ENCODE results near the gene CFAP299.

DNA sequence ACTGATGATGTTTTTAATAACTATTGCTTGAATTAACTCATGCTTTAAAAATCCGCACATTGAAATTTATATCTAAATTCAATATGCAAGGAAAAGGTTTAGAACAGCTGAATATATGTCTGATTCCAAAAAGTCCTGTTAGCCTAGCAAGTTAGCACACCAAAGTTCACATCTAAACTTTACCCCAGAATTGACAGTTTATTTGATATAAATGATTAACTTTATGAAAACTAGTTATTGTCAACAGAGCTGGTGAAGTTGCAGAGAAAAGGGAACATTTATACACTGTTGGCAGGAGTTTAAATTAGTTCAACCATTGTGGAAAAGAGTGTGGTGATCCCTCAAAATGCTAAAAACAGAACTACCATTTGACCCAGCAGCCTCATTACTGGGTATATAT is 574.4 kb downstream of the CFAP299 start:
- TF ChIP-seq ZNF562 (CRISPR knock-in tag; IDR thresholded peaks at IDR 0.05; ENCODE audit: borderline replicate concordance) (no peak), SMARCE1 (IDR thresholded peaks at IDR 0.05; ENCODE audit: borderline replicate concordance) (no peak), ZNF530 (CRISPR knock-in tag; IDR thresholded peaks at IDR 0.05; ENCODE audit: low read depth) (no peak), JUNB (CRISPR knock-in tag; IDR thresholded peaks at IDR 0.05; ENCODE audit: borderline replicate concordance) (no peak), RELA (CRISPR knock-in tag; IDR thresholded peaks at IDR 0.05) (no peak)
- TF ChIP-seq, protein P1, sequence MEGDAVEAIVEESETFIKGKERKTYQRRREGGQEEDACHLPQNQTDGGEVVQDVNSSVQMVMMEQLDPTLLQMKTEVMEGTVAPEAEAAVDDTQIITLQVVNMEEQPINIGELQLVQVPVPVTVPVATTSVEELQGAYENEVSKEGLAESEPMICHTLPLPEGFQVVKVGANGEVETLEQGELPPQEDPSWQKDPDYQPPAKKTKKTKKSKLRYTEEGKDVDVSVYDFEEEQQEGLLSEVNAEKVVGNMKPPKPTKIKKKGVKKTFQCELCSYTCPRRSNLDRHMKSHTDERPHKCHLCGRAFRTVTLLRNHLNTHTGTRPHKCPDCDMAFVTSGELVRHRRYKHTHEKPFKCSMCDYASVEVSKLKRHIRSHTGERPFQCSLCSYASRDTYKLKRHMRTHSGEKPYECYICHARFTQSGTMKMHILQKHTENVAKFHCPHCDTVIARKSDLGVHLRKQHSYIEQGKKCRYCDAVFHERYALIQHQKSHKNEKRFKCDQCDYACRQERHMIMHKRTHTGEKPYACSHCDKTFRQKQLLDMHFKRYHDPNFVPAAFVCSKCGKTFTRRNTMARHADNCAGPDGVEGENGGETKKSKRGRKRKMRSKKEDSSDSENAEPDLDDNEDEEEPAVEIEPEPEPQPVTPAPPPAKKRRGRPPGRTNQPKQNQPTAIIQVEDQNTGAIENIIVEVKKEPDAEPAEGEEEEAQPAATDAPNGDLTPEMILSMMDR (CRISPR knock-in tag; IDR thresholded peaks at IDR 0.05), result no peak
- TF ChIP-seq, protein P2, sequence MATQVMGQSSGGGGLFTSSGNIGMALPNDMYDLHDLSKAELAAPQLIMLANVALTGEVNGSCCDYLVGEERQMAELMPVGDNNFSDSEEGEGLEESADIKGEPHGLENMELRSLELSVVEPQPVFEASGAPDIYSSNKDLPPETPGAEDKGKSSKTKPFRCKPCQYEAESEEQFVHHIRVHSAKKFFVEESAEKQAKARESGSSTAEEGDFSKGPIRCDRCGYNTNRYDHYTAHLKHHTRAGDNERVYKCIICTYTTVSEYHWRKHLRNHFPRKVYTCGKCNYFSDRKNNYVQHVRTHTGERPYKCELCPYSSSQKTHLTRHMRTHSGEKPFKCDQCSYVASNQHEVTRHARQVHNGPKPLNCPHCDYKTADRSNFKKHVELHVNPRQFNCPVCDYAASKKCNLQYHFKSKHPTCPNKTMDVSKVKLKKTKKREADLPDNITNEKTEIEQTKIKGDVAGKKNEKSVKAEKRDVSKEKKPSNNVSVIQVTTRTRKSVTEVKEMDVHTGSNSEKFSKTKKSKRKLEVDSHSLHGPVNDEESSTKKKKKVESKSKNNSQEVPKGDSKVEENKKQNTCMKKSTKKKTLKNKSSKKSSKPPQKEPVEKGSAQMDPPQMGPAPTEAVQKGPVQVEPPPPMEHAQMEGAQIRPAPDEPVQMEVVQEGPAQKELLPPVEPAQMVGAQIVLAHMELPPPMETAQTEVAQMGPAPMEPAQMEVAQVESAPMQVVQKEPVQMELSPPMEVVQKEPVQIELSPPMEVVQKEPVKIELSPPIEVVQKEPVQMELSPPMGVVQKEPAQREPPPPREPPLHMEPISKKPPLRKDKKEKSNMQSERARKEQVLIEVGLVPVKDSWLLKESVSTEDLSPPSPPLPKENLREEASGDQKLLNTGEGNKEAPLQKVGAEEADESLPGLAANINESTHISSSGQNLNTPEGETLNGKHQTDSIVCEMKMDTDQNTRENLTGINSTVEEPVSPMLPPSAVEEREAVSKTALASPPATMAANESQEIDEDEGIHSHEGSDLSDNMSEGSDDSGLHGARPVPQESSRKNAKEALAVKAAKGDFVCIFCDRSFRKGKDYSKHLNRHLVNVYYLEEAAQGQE (IDR thresholded peaks at IDR 0.05; ENCODE audit: borderline replicate concordance in 1 of 2, low read depth in 1 of 2, low read length in 2 of 2), result no peak
- TF ChIP-seq, protein P3, sequence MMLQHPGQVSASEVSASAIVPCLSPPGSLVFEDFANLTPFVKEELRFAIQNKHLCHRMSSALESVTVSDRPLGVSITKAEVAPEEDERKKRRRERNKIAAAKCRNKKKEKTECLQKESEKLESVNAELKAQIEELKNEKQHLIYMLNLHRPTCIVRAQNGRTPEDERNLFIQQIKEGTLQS (CRISPR knock-in tag; IDR thresholded peaks at IDR 0.05), result no peak

Measured in HepG2 (cell line).